Left hindlimb (tissue), 1 donor: ENCODE measurements around the gene ELAVL1.
"Not testable (repeated sequence)": the region's sequence is repeated elsewhere in the genome, so short reads cannot be mapped to it uniquely, and the experiment has no call there.

Experiments used
- DNase-seq: peaks from one replicate; pipeline ENCODE4 v3.0.0-alpha.2; 2018

The ELAVL1 gene

DNA sequence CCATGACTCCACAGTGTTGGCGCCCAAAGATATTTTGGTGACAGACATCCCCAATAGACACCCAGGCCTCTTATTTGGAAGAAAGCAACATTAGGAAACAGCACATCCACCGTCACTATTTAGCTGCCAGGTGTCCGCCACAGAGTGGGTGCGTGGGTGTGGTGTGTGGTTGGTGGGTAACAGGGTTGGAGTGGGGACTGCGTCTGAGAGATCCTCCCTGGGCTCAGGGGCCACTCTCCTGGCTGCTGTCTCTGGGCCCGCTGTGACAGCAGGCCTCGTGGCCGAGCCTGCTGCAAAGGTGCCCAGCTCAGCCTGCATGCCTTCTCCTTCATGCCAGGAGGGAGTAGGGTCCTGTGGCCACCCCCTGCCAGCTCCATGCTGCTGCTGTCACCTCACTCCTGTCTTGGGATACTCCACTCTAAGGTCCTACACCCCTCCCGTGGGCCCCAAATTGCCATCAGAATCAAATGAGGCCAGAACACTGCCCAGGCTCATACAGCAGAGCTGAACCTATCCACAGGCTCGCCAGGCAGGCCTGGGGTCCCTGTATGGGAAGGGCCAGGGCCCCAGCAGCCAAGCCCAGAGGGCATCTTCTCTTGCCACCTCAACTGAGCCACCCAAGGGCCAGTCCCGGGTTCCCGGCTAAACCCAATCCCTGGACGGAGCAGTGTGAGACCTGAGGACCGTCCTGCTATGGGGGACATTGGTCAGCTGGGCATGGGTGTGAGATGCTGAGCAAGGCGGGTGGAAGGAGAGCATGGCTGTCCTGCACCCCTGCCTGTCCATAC lies 37.2 kb downstream of the ELAVL1 start:
- no peak for DNase-seq

GRCh38 chr19:7965921-7966665 lies 39.3 kb downstream of the ELAVL1 start:
- DNase-seq, result no peak

DNA sequence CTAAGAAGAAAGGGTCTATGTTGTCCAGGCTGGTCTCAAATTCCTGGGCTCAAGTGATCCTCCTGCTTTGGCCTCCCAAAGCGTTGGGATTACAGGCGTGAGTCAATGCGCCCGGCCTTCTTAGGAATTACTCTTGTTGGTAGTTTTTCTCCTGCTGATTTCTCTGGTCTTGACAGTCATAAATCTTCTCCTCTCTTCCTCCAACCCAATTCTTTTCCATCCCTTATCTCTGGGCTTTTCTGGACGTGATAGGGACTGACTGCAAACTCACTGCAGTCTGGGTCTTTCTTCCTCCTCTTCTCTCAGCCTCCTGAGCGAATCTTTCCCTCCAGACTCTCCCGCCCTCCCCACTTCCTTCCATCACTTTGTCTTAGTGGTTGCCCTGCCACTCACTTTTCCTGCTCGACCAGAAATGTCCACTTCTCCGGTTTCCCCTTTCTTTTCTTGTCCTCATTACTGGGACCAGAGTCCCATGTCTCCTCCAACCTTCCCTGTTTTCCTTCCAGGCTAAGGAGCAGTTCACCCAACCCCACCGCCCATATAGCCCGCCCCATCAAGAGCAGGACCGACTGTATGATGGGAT lies 40.1 kb downstream of the ELAVL1 start:
- no peak for DNase-seq

- no peak for DNase-seq
Measured at GRCh38 chr19:7963566-7963965, 41.9 kb downstream of the ELAVL1 start.

GRCh38 chr19:7962644-7963268 lies 42.7 kb downstream of the ELAVL1 start:
- no peak for DNase-seq

- no peak for DNase-seq
Measured at GRCh38 chr19:7961920-7962626, 43.4 kb downstream of the ELAVL1 start.

- DNase-seq, result not testable (repeated sequence)
Measured at GRCh38 chr19:7961082-7961481, 44.4 kb downstream of the ELAVL1 start.

GRCh38 chr19:7959211-7959610 lies 46.2 kb downstream of the ELAVL1 start:
- no peak for DNase-seq

DNA sequence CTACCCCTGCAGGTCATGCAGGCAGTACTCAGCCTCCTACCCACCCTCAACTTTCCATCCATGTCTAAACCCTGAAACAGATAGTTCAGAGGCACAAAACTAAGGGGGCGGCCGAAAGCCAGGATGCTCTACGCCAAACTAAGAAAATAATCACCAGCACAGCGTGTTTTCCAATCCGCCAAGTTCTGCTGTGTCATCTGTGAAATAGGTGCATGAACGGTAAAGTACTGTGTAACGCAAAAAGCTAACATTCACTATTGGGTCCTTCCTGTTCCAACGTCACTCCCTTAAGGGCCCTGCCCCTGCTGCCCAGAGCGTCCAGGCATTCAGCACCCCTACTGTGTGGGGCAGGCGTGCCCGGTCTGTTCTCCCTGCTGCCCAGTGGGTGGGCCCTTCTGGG lies 49.7 kb downstream of the ELAVL1 start:
- DNase-seq, result no peak

- DNase-seq, result no peak
Measured at GRCh38 chr19:7953576-7953975, 51.9 kb downstream of the ELAVL1 start.

DNA sequence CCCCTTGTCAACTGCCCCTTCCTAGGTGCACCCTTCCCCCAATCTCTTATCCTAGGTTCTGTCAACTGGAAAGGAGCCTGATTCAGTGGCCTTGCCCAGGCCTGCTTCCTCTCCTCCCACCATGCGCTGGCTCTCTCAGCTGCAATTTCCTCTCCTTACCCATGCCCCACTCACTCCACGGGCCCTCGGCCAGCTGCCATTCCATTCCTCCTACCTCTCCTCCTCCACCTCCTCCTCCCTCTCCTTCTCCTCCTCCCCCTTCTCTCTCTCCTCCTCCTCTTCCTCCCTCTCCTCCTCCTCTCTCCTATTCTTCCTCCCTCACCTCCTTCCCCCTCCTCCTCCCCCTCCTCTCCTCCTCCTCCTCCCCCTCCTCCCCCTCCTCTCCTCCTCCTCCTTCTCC lies 52.4 kb downstream of the ELAVL1 start:
- DNase-seq, result no peak

DNA sequence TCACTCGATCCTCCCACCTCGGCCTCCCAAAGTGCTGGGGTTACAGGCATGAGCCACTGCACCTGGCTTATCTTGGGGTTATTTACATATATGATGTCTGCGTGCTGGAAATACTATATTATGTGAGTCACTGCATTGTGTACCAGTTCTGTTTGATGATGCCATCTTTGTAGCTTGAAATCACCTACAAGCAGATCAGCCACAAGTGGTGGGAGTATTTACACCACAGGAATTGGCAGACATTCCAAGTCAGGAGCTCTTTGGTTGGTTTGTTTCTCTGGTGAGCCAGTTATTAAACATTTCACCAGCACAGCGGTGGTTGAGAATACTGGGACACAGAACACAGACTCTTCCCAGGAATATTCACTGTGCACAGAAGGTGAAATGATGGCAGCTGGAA lies 57.5 kb downstream of the ELAVL1 start:
- no peak for DNase-seq

GRCh38 chr19:7944177-7944761 lies 61.2 kb downstream of the ELAVL1 start:
- peak; percentile 88 for DNase-seq

DNA sequence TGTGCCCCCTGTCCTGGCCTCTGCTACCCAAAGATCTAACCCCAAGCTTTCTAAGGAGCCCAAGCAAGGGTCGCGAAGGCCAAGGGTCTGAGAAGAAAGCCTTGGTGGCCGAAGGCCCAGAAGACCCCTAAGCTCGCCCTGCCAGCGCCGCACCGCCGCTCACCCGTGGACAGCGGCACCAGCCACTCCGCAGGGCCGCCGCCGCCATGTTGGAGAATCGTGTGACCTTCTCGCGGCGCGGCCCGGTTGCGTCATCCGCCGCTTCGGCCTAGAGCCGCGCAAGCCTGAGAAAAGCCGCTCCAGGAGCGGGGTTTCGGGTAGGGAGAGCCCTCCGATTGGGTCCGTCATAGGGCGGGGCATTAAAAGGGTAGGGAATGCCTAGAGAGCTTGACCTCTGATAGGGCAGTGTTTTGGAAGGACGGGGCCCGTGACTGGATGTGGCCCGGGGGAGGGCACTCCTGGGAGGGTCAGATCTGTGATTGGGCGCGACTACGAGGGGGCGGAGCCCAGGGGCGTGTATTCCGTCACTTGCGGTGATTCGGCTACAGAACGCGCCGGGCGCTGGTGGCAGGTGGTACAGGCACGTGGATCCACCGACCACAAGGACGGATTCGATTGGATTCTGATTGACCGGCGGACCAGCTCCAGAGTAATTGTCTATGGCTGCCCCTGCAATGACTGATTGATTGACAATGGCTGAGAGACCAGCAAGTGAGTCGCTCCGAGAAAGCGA lies 61.8 kb downstream of the ELAVL1 start, which contains the start of gene TIMM44:
Gene TIMM44 (minus strand): TSS at position 223 of the 733 bp plus-strand sequence. CDS start 15 bp downstream, at position 208.
- DNase-seq, result peak; percentile 99

GRCh38 chr19:7942981-7943443 lies 62.4 kb downstream of the ELAVL1 start:
- DNase-seq, result no peak

DNA sequence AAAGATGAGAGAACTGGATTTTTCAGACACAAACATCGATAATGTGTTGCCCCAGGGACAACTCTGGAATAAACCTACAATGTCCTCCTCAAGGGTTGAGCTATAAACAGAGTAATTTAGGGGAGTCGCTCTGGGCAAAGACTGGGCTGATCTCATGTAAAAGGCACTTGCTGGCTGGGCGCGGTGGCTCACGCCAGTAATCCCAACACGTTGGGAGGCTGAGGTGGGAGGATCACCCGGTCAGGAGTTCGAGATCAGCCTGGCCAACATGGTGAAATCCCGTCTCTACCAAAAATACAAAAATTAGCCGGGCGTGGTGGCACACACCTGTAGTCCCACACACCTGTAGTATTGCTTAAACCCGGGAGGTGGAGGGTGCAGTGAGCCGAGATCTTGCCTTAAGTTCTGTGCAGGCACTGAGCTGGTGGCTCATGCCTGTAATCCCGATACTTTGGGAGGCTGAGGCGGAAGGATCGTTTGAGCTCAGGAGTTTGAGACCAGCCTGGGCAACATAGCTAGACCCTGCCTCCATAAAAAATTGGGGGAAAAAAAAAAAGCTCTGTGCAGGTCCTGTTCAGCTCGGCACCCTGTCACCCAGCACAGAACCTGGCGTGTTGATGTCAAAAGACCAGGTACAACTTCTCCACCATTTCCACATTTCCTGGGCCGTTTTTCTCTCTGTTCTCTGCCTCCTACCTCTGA lies 63.4 kb downstream of the ELAVL1 start:
- DNase-seq, result no peak

GRCh38 chr19:7940841-7941240 lies 64.6 kb downstream of the ELAVL1 start:
- no peak for DNase-seq

DNA sequence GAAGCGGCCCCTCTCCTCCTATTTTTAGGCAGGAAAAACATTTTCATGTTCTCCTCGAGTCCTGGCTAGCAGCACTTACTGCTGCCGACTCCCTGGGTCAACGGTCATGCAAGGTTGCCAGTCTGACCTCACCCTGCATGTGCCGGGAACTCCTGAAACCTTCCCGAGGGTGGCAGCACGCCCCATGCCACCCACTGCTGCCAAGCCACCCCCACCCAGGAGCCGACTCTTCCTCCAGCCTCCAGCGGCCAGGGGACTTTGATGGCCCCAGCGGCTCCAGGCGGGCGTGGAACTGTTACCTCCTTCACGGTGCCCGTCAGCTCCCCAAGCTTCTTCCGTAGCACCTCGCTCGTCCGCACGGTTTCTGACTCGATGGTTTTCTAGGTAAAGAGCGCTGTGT lies 70.7 kb downstream of the ELAVL1 start:
- no peak for DNase-seq

GRCh38 chr19:7933828-7934725 lies 71.4 kb downstream of the ELAVL1 start:
- DNase-seq, result no peak

- DNase-seq, result no peak
Measured at GRCh38 chr19:7933411-7933810, 72.0 kb downstream of the ELAVL1 start.
